OCI-M1 (cell line): ENCODE measurements around the gene CYP4F8.
A peak's percentile ranks its signal among the peaks of the same experiment; 100 is the strongest.
"Not testable (repeated sequence)": the region's sequence is repeated elsewhere in the genome, so short reads cannot be mapped to it uniquely, and the experiment has no call there.

Experiments
- DNase-seq: peaks from one replicate; lab custom pipeline; 2025; lab: John Stamatoyannopoulos, UW

The CYP4F8 gene

GRCh38 chr19:15644816-15645215 lies 29.8 kb downstream of the CYP4F8 start:
- no peak for DNase-seq

GRCh38 chr19:15649526-15649925 lies 34.5 kb downstream of the CYP4F8 start:
- DNase-seq: no peak

DNA sequence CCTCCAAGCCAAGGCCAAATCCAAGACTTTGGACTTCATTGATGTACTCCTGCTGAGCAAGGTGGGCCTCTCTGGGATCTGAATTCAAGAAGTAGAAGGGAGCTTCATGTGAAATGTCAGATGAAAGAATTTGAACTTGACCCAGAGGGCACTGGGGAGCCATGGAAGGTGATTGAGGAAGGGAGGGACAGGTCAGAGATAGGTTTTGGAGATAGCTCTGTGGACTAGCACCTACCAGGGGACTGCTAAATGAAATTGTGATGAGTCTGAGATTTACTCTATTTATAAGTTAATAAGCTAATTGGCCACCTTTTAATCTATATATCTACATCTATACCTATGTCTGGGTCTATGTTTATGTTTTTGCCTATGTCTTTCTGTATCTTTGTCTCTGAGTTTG lies 35.1 kb downstream of the CYP4F8 start:
- DNase-seq: not testable (repeated sequence)

DNA sequence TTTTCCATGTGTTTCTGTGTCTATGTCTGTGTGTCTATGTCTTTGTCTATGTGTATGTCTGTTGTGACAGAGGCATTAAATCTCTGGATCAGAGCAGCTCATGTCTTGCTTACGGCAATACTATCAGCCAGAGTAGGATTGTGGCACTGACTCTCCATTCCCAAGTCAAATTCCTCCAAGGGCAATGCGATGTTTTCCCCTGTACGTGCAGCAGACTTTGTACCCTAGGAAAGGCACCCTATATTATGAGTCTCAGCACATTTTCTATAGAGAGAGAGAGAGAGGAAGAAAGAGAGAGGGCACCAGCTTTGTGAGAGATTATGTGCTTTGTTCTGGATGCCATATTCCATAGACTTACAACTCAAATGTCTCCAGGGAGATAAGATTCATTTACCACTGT lies 36.8 kb downstream of the CYP4F8 start:
- no peak for DNase-seq

GRCh38 chr19:15652559-15653278 lies 37.7 kb downstream of the CYP4F8 start:
- DNase-seq: no peak

DNA sequence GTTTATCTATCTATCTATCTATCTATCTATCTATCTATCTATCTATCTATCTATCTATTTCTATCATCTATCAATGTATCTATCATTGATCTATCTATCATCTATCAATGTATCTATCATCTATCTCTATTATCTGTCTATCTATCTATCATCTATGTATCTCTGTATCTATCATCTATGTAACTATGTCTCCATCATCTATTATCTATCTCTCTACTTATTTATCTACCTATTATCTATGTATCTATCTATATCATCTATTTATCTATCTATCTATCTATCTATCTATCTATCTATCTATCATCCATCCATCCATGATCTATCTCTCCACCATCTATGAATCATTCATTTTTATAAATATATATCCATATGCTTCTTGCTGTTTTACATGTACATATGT lies 41.4 kb downstream of the CYP4F8 start:
- DNase-seq: no peak

GRCh38 chr19:15663247-15663646 lies 48.2 kb downstream of the CYP4F8 start:
- no peak for DNase-seq

- DNase-seq: no peak
These were observed 51.2 kb downstream of the CYP4F8 start for GRCh38 chr19:15666186-15666585.

GRCh38 chr19:15666883-15667282 lies 51.9 kb downstream of the CYP4F8 start:
- DNase-seq: no peak

GRCh38 chr19:15669440-15669839 lies 54.4 kb downstream of the CYP4F8 start:
- DNase-seq: no peak

GRCh38 chr19:15669891-15670290 lies 54.9 kb downstream of the CYP4F8 start:
- DNase-seq: no peak

GRCh38 chr19:15671237-15671821 lies 56.3 kb downstream of the CYP4F8 start:
- DNase-seq: no peak

- no peak for DNase-seq
These were observed 57.0 kb downstream of the CYP4F8 start for GRCh38 chr19:15671891-15672579.

DNA sequence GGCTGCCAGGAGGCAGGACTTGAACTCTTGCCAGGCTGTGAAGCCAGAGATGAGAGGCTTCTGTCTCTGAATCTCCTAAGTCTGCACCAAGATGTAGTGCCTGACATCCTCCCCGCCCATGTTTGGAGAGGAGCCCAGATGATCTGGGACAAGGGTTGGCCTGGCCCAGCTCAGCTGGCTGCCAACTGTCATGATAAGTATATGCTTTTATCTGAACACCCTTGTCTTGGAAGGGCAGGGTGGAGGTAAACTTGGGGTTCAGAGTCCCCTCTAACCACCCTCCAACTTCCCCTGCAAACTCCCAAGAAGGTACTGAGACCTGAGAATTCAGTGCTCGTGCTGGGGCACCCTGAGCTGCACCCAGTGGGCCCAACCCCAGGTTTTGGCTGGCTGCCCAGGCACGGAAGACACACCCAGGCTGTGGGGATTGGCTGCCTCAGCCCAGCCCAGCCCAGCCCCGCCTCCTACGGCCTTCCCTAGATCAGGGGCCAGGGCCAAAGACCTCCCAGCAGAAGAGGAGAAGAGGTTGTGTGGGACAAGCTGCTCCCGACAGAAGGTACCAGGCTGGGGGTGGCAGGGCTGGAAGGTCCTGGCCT lies 57.7 kb downstream of the CYP4F8 start, which contains the start of gene CYP4F12:
TSS of gene CYP4F12 (plus strand) at position 508 of the 596 bp plus-strand sequence. CDS start 443 bp downstream, outside the sequence.
- peak; percentile 24 for DNase-seq

- DNase-seq: no peak
These were observed 58.2 kb downstream of the CYP4F8 start for GRCh38 chr19:15673176-15673654.

- DNase-seq: no peak
These were observed 60.5 kb downstream of the CYP4F8 start for GRCh38 chr19:15675560-15675959.

GRCh38 chr19:15679089-15679488 lies 64.1 kb downstream of the CYP4F8 start:
- no peak for DNase-seq

DNA sequence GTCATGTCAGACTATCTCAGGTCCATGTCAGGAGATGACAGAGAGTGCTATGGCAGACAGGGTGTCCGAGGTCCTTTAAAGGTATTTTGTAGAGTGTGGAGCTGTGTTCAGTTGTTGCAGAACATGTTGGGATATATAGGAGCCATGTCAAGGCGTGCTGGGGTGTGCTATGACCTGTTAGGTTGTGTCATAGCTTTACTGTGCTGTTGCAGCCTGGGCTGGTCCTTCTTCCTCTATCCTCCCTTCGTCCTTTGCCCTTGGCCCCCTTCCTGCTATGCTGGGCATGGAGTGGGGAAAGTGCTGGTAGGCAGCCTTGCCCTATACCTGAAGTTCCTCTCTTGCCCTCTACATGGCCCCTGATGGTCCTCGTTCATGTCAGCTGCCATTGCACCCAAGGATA lies 64.8 kb downstream of the CYP4F8 start:
- DNase-seq: not testable (repeated sequence)
